ENCODE measurements around the gene DGKI. TPM values are rescaled to one million over a fixed set of nuclear protein-coding genes. Genes with fewer than 3 reads are reported as not detected.

Gene DGKI
- total and polyA plus RNA-seq, 2 donors = 0.14 to 0.33 TPM

DNA sequence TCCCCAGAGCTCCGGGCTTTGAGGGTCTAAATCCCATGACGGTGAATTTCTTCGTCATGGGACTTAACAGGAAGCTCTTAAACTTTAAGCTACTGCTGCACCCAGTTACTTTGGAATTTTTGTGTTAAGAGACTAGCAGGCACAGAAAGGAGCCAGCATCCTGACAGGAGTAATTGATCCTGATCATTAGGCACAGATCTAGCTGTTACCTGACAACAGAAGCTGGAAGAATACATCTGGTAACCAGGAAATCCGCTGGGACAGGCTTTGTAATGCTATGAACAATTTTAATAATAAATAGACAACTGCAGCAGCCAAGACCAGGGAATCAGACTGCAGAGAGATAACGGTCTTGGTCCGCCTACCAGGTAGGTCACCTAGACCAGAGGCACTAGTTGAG is 210.9 kb downstream of the DGKI start:
- Histone ChIP-seq H3K4me1 (ENCODE audit: control insufficient read depth in 2 of 2, insufficient read depth in 2 of 2, low read length in 2 of 2) (no peaks in the 10 kb centered on the region), H3K27me3 (ENCODE audit: control insufficient read depth in 2 of 2, insufficient read depth in 1 of 2, low read length in 1 of 2) (no peaks in the 10 kb centered on the region), H3K27ac (ENCODE audit: low read depth in 1 of 2, low read length in 1 of 2) (no peak overlapping the region), H3K36me3 (ENCODE audit: control insufficient read depth in 2 of 2, insufficient read depth in 2 of 2, low read length in 1 of 2) (no peaks in the 10 kb centered on the region), H3K9me3 (ENCODE audit: control insufficient read depth in 2 of 2, insufficient read depth in 1 of 2, low read length in 1 of 2) (no peaks in the 10 kb centered on the region), H3K4me3 (ENCODE audit: low read length in 2 of 2) (no peak overlapping the region)
- no peak for DNase-seq (ENCODE audit: low read depth in 6 of 9, low spot score in 9 of 9)
- 93% methylated on average over 6 of the region's 6 CpGs for WGBS

DNA sequence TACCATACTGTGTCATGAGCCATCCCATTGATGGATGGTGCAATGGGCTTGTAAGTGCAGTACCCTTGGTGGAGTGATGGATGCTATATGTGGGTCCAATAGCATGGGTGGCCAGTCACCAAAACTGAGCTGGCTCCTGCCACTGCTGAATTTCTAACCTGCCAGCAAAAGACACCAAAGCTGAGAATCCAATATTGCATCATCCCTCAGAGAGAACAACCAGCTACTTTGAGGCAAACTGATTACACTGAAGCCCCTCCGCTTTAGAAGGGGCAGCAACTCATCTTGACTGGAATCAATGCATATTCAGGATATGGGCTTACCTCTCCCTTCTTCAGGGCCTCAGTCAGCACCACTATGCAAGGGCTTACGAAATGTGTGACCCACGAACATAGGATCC is 211.6 kb downstream of the DGKI start:
- Histone ChIP-seq H3K9me3 (ENCODE audit: control insufficient read depth in 2 of 2, insufficient read depth in 1 of 2, low read length in 1 of 2) (no peaks in the 10 kb centered on the region), H3K4me3 (ENCODE audit: low read length in 2 of 2) (no peak overlapping the region), H3K4me1 (ENCODE audit: control insufficient read depth in 2 of 2, insufficient read depth in 2 of 2, low read length in 2 of 2) (no peaks in the 10 kb centered on the region), H3K36me3 (ENCODE audit: control insufficient read depth in 2 of 2, insufficient read depth in 2 of 2, low read length in 1 of 2) (no peaks in the 10 kb centered on the region), H3K27ac (ENCODE audit: low read depth in 1 of 2, low read length in 1 of 2) (no peak overlapping the region), H3K27me3 (ENCODE audit: control insufficient read depth in 2 of 2, insufficient read depth in 1 of 2, low read length in 1 of 2) (no peaks in the 10 kb centered on the region)
- DNase-seq (ENCODE audit: low read depth in 6 of 9, low spot score in 9 of 9) = no peak
- 96% methylated on average over 3 of the region's 3 CpGs for WGBS

GRCh38 chr7:137634356-137634755 is 212.4 kb downstream of the DGKI start:
- Histone ChIP-seq H3K4me3 (ENCODE audit: low read length in 2 of 2) (no peak overlapping the region), H3K9me3 (ENCODE audit: control insufficient read depth in 2 of 2, insufficient read depth in 1 of 2, low read length in 1 of 2) (no peaks in the 10 kb centered on the region), H3K36me3 (ENCODE audit: control insufficient read depth in 2 of 2, insufficient read depth in 2 of 2, low read length in 1 of 2) (no peaks in the 10 kb centered on the region), H3K27ac (ENCODE audit: low read depth in 1 of 2, low read length in 1 of 2) (no peak overlapping the region), H3K27me3 (ENCODE audit: control insufficient read depth in 2 of 2, insufficient read depth in 1 of 2, low read length in 1 of 2) (no peaks in the 10 kb centered on the region), H3K4me1 (ENCODE audit: control insufficient read depth in 2 of 2, insufficient read depth in 2 of 2, low read length in 2 of 2) (no peaks in the 10 kb centered on the region)
- WGBS = 96% methylated on average over 1 of the region's 1 CpG
- DNase-seq (ENCODE audit: low read depth in 6 of 9, low spot score in 9 of 9) = no peak

- Histone ChIP-seq H3K27ac (ENCODE audit: low read depth in 1 of 2, low read length in 1 of 2) (no peak overlapping the region), H3K27me3 (ENCODE audit: control insufficient read depth in 2 of 2, insufficient read depth in 1 of 2, low read length in 1 of 2) (no peaks in the 10 kb centered on the region), H3K9me3 (ENCODE audit: control insufficient read depth in 2 of 2, insufficient read depth in 1 of 2, low read length in 1 of 2) (no peaks in the 10 kb centered on the region), H3K36me3 (ENCODE audit: control insufficient read depth in 2 of 2, insufficient read depth in 2 of 2, low read length in 1 of 2) (no peaks in the 10 kb centered on the region), H3K4me1 (ENCODE audit: control insufficient read depth in 2 of 2, insufficient read depth in 2 of 2, low read length in 2 of 2) (no peaks in the 10 kb centered on the region), H3K4me3 (ENCODE audit: low read length in 2 of 2) (no peak overlapping the region)
- no peak for DNase-seq (ENCODE audit: low read depth in 6 of 9, low spot score in 9 of 9)
- 91% methylated on average over 5 of the region's 5 CpGs for WGBS
Measured at GRCh38 chr7:137633133-137633532, 213.6 kb downstream of the DGKI start.

DNA sequence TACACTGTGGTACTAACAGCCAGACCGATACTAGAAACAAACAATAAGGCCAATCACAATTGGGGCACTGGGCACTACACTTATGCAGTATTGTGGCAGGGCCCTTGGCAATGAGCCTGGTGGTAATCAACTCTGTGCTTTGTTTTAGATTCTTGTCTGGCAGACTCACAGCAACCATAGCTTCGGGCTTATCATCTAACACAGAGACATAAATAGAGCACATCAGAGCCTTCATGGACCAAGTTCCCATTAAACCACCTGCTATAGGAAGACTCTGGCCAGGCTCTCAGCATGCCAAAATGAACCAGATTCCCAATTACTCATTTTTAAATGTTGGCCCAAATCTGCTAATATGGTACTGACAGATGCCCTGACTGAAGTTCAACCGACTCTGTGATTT is 218.6 kb downstream of the DGKI start:
- Histone ChIP-seq H3K9me3 (ENCODE audit: control insufficient read depth in 2 of 2, insufficient read depth in 1 of 2, low read length in 1 of 2) (no peaks in the 10 kb centered on the region), H3K27me3 (ENCODE audit: control insufficient read depth in 2 of 2, insufficient read depth in 1 of 2, low read length in 1 of 2) (no peaks in the 10 kb centered on the region), H3K4me1 (ENCODE audit: control insufficient read depth in 2 of 2, insufficient read depth in 2 of 2, low read length in 2 of 2) (no peaks in the 10 kb centered on the region), H3K27ac (ENCODE audit: low read depth in 1 of 2, low read length in 1 of 2) (no peak overlapping the region), H3K4me3 (ENCODE audit: low read length in 2 of 2) (no peak overlapping the region), H3K36me3 (ENCODE audit: control insufficient read depth in 2 of 2, insufficient read depth in 2 of 2, low read length in 1 of 2) (no peaks in the 10 kb centered on the region)
- WGBS = 93% methylated on average over 3 of the region's 3 CpGs
- no peak for DNase-seq (ENCODE audit: low read depth in 6 of 9, low spot score in 9 of 9)

DNA sequence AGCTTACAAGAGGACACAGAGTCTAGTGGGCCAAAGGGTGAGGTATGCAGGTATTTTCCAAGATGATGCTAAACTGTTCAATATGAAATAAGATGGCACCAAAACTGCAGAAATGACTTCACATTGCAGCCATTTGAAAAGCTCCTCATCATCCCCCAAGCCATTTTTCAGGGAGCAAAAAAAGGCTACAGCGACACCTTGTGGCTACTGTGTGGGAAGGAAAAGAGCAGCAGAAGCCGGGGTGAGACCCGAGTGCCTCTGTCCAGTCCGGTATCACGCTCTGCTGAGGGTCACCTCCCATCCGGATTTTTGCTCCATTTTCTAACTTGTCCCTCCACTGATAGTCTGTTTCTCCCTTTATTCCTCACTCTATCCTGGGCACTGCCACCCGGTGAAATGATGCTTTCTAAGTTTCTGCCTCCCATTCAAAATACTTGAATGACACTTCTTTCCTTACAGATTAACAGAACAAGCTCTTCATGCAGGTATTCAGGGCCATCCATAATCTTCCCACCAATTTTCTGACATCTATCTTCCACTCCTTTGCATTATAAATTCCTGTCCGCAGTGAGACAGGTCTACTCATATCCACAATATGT is 220.2 kb downstream of the DGKI start:
- Histone ChIP-seq H3K4me3 (ENCODE audit: low read length in 2 of 2) (no peak overlapping the region), H3K36me3 (ENCODE audit: control insufficient read depth in 2 of 2, insufficient read depth in 2 of 2, low read length in 1 of 2) (no peaks in the 10 kb centered on the region), H3K9me3 (ENCODE audit: control insufficient read depth in 2 of 2, insufficient read depth in 1 of 2, low read length in 1 of 2) (no peaks in the 10 kb centered on the region), H3K27ac (ENCODE audit: low read depth in 1 of 2, low read length in 1 of 2) (no peak overlapping the region), H3K4me1 (ENCODE audit: control insufficient read depth in 2 of 2, insufficient read depth in 2 of 2, low read length in 2 of 2) (no peaks in the 10 kb centered on the region), H3K27me3 (ENCODE audit: control insufficient read depth in 2 of 2, insufficient read depth in 1 of 2, low read length in 1 of 2) (no peaks in the 10 kb centered on the region)
- 24% methylated on average over 8 of the region's 8 CpGs for WGBS
- DNase-seq (ENCODE audit: low read depth in 6 of 9, low spot score in 9 of 9) = peak in 8 of 9 donors; percentile 8 to 49 (median 16)

DNA sequence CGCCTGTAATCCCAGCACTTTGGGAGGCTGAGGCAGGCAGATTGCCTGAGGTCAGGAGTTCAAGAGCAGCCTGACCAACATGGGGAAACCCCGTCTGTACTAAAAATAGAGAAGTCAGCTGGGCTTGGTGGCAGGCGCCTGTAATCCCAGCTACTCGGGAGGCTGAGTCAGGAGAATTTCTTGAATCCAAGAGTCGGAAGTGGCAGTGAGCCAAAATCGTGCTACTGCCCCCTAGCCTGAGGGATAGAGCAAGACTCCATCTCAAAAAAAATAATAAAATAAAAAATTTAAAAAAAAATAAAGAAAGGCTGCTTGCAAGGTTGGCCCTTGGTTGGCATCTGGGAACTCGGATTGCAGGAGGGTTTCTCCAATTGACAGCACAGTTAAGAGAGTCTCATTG is 221.6 kb downstream of the DGKI start:
- DNase-seq (ENCODE audit: low read depth in 6 of 9, low spot score in 9 of 9) = no peak
- WGBS = 90% methylated on average over 7 of the region's 7 CpGs

GRCh38 chr7:137619181-137619580 is 227.6 kb downstream of the DGKI start:
- no peaks in the 10 kb centered on the region for H3K36me3 ChIP-seq (ENCODE audit: control insufficient read depth in 2 of 2, insufficient read depth in 2 of 2, low read length in 1 of 2)
- no peak overlapping the region for H3K4me3 ChIP-seq (ENCODE audit: low read length in 2 of 2)
- no peaks in the 10 kb centered on the region for H3K4me1 ChIP-seq (ENCODE audit: control insufficient read depth in 2 of 2, insufficient read depth in 2 of 2, low read length in 2 of 2)
- 75% methylated on average over 1 of the region's 1 CpG for WGBS
- DNase-seq (ENCODE audit: low read depth in 6 of 9, low spot score in 9 of 9) = no peak
- no peaks in the 10 kb centered on the region for H3K9me3 ChIP-seq (ENCODE audit: control insufficient read depth in 2 of 2, insufficient read depth in 1 of 2, low read length in 1 of 2)
- H3K27me3 ChIP-seq (ENCODE audit: control insufficient read depth in 2 of 2, insufficient read depth in 1 of 2, low read length in 1 of 2) = no peaks in the 10 kb centered on the region
- H3K27ac ChIP-seq (ENCODE audit: low read depth in 1 of 2, low read length in 1 of 2) = no peak overlapping the region

More for the DNA sequence above, 221.6 kb downstream of the DGKI start:
- no peaks in the 10 kb centered on the region for H3K9me3 ChIP-seq (ENCODE audit: control insufficient read depth in 2 of 2, insufficient read depth in 1 of 2, low read length in 1 of 2)
- no peaks in the 10 kb centered on the region for H3K36me3 ChIP-seq (ENCODE audit: control insufficient read depth in 2 of 2, insufficient read depth in 2 of 2, low read length in 1 of 2)
- no peaks in the 10 kb centered on the region for H3K4me1 ChIP-seq (ENCODE audit: control insufficient read depth in 2 of 2, insufficient read depth in 2 of 2, low read length in 2 of 2)
- no peak overlapping the region for H3K27ac ChIP-seq (ENCODE audit: low read depth in 1 of 2, low read length in 1 of 2)
- H3K27me3 ChIP-seq (ENCODE audit: control insufficient read depth in 2 of 2, insufficient read depth in 1 of 2, low read length in 1 of 2) = no peaks in the 10 kb centered on the region
- H3K4me3 ChIP-seq (ENCODE audit: low read length in 2 of 2) = no peak overlapping the region

DNA sequence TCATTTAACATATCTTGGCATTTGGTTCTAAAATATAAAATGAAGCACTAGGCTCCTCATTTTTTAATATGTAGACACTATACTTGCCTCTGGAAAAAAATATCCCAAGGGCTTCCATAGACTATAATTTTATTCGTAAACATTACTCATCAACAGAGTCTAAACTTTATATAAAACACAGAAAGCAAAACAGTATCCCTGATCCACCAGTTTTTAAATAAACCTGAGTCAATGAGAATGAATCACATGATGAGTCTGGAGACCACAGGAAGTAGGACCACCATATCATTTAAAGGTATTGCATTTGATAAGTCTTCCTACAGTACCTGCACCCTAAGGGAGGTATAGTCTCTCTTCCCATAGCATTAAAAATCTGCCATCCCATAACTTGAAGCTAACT is 228.0 kb downstream of the DGKI start:
- H3K27me3 ChIP-seq (ENCODE audit: control insufficient read depth in 2 of 2, insufficient read depth in 1 of 2, low read length in 1 of 2) = no peaks in the 10 kb centered on the region
- H3K27ac ChIP-seq (ENCODE audit: low read depth in 1 of 2, low read length in 1 of 2) = no peak overlapping the region
- no peak for DNase-seq (ENCODE audit: low read depth in 6 of 9, low spot score in 9 of 9)
- H3K4me3 ChIP-seq (ENCODE audit: low read length in 2 of 2) = no peak overlapping the region
- no peaks in the 10 kb centered on the region for H3K4me1 ChIP-seq (ENCODE audit: control insufficient read depth in 2 of 2, insufficient read depth in 2 of 2, low read length in 2 of 2)
- 98% methylated on average over 1 of the region's 1 CpG for whole genome bisulfite sequencing
- no peaks in the 10 kb centered on the region for H3K36me3 ChIP-seq (ENCODE audit: control insufficient read depth in 2 of 2, insufficient read depth in 2 of 2, low read length in 1 of 2)
- no peaks in the 10 kb centered on the region for H3K9me3 ChIP-seq (ENCODE audit: control insufficient read depth in 2 of 2, insufficient read depth in 1 of 2, low read length in 1 of 2)
